ENCODE data around the gene GJA3.

Gene GJA3

DNA sequence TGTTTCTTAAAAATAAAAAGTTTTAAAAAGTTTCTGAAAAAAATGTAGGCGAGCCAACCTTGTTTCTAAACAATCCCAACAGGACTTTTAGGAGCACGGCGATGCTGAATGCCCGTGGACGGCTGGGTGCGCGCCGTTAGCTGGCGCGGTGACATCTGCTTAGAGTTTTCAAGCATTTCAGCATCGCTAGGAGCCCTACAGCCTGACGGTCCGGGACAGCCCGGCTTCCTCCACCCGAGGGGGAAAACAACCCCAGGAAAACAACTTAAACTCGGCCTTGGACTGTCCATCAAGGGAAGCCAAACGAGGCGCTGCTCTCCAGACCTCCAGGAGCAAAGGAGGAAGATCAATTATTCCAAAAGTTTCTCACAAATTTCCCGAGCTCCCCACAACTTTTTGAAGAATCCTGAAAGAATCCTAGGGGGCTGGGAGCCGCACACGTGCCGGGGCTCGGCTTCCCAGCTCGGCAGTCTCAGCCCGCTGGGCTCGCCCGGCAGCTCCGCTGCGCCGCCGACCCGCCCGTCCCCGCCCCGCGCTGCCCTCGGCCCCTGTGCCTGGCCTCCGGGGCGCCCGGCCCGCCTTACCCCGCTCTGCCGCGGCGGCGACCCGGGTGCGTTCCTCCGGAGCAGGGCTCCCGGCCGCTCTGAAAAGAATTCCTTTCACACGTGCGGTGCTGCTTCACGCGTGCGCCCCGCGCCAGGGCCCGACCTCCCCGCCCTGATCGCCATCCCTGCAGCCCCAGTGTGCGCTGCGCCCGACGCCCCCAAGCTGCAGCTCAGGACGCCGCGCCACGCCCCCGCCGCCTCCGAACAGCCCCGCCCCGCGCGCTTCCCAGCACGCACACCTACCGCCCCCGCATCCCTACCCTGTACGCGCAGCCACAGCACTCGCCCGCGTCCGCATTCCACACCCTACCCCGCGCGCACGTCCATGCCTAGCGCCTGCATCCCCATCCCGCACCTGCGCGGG is at the start of gene GJA3:
GJA3 (minus strand) TSS at position 747 of the 969 bp plus-strand sequence. CDS start 17,764 bp downstream, outside the sequence.
- peak in 1 of 4 experiments; percentile 24 for DNase-seq

DNA sequence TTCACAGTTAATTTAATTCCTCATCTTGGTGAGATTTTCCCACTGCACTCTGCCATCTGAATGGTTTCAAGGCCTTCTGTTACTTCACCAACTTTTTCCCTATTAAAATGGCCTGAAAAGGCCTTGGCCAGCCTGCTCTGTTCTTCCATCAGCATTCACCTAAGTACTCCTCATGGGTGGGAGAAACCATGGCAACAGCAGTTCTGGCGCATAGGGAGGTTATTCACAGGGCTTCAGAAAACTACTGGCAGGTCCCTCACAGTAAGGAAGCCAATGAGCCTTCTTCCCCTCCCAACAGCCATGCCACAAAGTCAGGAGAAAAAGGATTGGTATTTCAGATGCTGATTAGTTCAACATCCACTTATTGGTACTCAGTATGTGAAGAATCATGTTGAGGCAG is 49.1 kb upstream of the GJA3 start:
- no peak for DNase-seq

DNA sequence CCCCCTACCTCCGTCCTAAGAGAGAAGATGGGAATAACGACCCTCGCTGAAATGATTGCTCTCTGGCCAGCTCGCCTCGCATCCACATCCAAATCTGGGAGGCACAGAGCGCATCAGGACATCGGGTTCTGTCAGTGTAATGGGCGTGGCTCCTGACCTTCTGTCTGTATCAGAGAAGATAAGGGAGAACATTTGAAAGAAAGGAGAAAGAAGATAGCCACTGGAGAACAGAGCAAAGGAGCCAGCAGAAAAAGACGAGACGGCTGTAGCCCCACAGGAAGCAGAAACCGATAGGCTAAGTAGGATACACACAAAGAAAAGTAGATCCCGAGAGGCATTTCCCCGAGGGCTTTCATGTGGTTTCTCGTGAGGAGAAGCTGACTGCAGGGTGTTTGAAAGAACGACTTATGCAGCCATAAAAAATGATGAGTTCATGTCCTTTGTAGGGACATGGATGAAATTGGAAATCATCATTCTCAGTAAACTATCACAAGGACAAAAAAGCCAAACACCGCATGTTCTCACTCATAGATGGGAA is 45.9 kb upstream of the GJA3 start:
- DNase-seq, result no peak

DNA sequence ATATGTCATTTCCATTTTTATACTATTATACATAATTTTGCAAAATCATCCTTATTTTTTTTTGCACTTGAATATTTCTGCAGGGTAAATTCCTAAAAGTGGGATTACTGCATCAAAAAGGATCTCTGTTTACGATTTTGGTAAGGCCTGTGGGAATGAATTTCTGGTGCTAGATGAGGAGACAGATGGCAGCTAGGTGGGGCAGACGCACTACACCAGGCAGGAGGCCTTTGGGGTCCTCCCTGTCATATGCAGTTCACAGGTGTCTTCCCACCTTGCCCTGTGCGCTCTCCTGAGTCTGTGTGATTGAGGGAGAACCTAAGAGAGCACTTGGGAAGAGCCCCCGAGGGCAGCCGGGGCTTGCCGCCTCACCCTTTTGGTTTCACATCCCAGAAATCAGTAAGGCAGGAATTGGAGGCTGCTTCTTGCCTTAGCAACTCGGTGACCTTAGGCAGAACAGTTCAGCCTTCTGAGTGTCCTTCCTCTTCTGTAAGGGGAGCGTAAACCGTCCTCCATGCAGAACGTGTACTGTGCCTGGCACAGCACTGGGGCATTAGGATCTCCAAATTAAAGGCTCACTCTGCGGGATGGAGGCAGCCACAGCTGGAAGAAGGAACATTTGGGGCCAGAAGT is 45.3 kb upstream of the GJA3 start:
- no peak for DNase-seq

DNA sequence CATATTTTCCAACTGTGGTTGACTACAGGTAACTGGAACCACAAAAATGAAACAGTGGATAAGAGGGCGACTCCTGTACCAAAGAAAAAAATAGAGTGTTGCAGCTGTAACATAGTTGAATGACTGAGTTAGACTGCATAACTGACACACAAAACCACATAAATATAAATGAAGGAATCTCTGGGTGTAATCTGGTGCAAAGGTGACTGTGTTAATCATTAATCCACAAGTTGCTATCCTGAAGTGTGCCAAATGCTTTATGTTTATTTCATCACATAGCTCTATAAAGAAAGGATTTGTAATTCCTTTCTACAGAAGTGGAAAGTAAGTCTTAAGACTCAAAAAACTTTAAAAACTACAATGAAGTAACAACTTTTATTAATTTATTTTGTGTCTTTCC is 37.9 kb upstream of the GJA3 start:
- no peak for DNase-seq

DNA sequence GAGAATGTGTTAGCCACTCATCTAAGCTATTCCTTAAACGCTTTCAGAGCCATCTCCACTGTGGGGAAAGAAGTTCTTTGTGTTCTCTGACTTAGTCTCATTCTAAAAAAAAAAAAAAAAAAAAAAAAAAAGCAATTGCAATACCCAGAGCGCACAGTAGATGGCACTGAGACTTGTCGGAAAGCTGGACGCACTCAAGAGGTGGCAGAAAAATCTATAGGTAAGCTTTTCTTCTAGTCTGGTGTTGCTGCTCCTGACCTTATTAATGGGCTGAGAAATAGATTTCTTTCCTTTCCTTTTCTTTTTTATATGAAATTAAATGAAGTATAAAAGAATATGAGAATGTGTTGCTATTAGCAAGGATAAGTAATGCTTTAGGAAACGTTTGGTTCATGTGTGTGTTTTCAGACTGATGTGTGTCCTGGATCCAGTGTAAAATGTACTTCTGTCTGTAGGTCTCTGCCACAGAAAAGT is 36.5 kb upstream of the GJA3 start:
- DNase-seq, result no peak

DNA sequence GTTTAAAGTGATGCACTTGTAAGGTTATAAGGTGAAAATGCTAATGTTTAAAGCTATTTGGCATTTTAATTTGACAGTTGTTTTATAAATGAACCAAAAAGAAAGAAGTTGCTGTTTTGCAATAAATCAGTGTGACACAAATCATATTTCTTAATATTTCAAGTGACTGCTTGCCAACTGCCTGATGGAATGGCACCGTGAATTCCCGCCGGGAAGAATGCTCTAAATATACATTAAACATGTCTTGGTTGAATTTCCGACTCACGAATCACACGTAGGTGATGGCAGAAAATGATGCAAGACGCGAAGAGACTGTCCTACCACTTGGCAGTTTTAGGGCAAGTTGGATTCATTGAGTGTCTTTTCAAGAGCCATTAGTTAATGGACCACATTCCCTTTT is 34.9 kb upstream of the GJA3 start:
- no peak for DNase-seq

DNA sequence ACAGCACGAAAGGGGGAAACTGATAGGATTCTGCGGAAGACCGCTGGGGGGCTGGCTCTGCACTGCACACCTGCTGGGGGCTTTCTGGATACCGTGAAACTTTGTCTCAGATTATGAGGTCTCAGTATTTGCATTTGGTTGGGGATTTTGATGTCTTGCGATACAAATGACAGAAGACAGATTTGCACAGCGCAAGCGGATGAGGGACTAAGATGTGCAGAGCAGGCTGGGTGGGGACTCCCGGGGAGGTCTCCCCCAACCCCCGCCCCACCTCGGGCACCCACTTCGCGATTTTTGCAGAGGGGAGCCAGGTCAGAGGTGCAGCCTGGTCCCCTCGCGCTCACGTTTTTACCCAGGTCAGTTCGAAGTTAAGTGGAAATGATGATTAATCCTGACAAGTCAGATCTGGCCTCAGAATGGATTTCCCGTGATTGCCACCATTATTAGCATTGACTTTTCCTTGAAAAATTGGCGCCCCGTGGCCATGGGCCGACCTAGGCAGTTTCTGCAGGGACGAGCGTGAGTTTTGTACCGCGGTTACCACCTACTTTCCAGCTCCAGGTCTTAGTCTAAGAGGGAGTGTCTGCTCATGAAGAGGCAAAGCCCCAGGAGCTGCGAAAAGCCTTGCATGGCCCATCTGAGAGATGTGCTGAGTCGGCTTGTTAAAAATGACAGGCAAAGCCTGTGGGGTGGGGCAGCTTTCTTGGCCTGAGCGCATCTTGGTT is 33.2 kb upstream of the GJA3 start:
- DNase-seq, result no peak

DNA sequence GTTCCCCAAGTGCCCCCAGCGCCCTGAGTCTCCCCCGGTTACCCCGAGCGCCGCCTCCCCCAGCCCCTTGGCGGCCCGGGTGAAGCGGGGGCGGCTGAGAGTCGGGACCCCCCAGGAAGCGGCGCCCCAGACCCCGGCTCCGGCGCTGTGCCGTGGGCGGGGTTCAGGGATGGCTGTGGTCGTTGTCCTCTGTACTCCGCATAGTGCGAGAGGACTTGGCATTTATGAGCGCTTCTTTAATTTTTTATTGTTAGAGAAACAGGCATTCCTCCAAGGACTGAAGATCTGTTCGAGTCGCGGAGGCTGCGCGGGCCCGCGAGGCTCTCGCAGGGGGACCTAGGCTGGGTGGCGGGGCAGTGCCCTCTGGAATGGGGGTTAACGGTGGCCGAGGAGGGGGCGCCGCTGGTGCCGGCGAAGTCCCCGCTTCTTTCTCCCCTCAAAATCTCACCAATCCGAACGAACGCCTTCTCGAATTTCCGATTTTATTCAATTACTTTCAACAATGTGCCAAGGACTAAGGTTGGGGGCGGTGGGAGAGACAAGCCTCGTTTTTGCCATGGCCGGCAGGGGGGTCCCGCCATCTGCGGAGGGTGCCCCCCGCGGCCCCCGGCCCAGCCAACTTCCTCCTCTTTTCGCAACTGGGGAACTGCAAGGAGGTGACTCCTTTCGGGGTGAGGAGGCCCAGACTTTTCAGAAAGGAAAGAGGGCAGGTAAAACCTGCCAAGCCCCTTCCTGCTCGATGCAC is 32.5 kb upstream of the GJA3 start:
- no peak for DNase-seq

DNA sequence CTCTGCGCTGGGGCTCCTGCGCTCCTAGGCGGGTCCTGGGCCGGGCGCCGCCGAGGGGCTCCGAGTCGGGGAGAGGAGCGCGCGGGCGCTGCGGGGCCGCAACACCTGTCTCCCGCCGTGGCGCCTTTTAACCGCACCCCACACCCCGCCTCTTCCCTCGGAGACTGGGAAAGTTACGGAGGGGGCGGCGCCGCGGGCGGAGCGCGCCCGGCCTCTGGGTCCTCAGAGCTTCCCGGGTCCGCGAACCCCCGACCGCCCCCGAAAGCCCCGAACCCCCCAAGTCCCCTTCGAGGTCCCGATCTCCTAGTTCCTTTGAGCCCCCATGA is 31.9 kb upstream of the GJA3 start, which contains the start of gene GJB2:
GJB2 (minus strand) TSS at position 103 of the 326 bp plus-strand sequence. CDS start 3,357 bp downstream, outside the sequence.
- DNase-seq, result no peak

DNA sequence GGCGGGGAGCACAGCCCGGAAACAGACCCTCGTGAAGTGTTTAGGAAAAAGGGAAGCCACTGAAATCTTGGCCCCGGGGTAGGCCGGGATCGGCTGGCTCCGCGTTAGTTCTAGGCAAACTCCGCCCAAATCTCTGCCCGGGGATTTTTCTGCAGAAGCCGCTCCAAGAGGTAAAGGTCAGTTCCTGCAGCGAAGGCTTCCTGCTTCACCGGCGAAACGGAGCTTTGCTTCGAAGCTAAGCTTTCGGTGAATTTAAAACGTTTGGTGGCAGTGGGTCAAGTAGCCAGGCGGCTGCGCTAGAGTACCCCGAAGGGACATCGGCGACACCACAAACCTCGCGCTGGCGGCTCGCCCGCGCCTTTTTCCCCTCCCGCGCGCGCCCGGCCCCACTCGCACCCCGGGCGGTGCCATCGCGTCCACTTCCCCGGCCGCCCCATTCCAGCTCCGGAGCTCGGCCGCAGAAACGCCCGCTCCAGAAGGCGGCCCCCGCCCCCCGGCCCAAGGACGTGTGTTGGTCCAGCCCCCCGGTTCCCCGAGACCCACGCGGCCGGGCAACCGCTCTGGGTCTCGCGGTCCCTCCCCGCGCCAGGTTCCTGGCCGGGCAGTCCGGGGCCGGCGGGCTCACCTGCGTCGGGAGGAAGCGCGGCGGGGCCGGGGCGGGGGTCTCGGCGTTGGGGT is 31.4 kb upstream of the GJA3 start:
- DNase-seq, result no peak

DNA sequence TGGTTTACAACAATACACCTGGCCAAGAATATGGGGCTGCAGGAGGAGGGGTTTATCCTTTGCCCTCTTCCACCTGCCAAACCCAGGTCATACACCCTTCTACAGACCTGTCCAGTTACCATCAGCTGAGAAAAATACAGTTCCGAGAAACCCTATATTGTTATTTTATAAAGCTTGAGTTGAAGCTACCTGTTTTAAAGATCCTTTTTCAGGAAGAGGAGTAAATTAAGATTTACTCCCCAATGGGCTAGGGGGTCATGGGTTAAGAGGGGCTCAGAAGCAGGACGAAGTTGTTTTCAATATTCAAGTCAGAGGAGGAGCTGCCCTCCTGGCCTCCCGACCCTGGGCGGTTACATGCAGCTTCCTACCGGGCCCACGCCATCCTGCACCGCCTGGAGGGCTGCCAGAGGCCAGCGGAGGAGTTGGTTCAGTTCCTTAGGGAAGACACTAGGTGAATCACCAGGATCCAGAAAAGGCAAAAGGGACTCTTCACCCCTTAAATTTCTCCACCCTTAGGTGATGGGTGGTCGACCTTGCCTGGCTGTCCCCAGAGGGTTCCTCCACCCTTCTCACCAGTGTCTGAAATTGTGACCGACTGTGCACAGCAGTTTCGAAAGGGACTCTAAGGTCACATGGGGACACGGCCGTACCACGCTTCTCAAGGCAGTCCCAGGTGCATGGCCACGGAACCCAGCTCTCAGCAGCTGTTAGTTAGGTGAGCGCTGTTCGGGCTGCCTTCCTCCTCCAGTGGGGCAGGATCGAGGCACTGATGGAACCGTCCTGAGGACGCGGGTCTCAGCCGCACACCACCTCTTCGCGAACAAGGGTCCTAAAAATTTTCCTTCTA is 30.7 kb upstream of the GJA3 start:
- no peak for DNase-seq

DNA sequence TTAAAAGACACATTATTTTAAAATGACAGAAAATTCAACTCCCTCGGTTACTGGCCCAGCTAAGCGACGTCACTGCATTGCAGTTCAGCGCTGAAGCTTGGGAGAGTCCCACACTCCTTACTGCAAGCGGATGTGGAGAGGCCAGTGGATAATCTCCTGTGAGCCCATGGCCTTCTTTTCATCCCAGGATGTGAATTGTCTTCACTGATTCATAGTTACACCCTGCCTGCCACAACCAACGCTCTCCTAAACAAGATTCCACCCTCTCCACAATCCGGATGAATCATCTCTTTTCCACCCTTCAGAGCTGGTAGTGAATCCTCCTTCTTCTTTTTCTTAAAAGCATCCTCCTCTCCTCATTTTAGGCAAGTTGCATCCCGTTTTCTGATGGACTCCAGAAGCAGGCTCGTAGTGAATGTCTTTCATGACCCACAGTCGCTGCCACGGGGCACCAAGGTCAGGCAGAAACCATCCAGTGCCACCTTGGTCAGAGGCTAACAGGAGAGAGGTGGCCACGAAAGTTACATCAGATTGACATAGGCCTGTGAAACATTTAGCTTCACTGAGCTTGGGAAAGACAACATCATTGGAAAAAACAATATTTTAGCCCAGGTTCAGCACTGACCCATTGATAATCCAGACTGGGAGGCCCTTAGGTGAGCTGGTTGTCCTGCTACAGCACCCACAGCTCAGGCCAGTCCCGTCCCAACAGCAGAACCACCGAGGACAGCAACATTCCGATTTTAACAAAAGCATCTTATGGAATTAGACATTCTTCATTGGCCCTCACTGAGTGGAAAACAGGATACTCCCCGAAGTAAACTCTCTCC is 29.8 kb upstream of the GJA3 start:
- DNase-seq, result no peak

DNA sequence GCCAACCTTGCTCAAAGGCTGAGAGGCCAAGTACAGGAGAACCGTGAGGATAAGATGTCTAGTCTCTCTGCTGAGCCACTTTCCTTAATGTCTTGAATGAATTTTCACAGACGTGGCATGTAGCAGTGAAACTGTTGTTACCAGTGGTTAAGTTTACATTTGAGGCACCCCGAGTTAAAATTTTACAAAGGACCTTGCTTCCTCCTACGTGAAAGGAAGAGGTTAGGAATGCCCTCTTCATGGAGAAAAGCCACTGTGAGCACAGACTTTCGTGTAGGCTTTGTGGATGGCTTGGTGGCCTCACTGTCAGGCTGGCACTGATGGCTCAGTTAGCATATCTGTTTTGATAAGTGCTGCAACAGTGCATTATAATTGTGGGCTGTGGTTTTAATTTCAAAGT is 29.2 kb upstream of the GJA3 start:
- DNase-seq, result no peak

DNA sequence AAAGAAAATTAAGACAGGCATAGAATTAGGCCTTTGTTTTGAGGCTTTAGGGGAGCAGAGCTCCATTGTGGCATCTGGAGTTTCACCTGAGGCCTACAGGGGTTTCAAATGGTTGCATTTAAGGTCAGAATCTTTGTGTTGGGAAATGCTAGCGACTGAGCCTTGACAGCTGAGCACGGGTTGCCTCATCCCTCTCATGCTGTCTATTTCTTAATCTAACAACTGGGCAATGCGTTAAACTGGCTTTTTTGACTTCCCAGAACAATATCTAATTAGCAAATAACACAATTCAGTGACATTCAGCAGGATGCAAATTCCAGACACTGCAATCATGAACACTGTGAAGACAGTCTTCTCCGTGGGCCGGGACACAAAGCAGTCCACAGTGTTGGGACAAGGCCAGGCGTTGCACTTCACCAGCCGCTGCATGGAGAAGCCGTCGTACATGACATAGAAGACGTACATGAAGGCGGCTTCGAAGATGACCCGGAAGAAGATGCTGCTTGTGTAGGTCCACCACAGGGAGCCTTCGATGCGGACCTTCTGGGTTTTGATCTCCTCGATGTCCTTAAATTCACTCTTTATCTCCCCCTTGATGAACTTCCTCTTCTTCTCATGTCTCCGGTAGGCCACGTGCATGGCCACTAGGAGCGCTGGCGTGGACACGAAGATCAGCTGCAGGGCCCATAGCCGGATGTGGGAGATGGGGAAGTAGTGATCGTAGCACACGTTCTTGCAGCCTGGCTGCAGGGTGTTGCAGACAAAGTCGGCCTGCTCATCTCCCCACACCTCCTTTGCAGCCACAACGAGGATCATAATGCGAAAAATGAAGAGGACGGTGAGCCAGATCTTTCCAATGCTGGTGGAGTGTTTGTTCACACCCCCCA is 28.1 kb upstream of the GJA3 start:
- DNase-seq, result no peak

DNA sequence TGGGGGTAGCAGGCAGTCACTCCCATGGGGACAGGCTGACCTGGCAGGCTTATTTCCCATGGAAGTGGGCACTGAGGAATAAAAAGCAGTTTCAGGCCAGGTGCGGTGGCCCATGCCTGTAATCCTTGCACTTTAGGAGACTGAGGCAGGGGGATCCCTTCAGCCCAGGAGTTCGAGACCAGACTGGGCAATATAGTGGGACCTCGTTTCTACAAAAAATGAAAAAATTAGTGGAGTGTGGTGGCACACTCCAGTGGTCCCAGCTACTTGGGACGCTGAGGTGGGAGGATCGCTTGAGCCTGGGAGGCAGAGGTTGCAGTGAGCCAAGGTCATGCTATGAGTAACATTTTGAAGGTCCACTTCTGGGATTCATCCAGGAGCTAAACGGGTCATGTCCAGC is 25.9 kb upstream of the GJA3 start:
- DNase-seq, result no peak

DNA sequence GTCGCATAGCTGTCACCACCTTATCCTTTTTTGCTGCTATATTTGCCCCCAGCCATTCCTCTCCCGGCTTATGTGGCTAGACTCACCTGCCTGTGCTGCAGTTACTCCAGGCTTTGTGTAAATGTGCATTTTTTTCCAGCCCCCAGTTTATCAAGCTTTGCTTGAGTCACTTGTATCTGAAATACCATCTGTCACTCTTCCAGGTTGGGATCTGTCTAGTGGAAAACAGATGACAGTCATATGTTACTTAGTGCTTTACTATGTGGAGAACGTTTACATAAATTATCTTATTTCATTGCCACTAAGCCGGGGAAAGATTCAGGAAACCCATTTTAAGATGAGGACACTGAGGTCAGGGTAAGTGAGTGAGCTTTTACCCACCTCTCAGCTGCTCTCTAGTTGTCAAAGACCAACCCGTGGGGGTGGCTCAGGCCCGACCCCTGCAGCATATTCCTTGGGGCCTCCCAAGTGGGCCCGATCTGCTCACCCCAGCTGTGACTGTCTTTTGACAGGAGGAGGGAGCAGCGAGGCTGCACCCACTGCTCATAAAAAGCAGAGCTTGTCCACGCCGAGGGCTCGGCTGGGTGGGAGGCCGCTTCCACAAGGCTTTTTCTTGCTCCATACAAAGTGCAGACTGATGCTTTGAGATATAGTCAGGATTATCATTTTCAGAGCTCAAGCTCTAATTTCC is 24.7 kb upstream of the GJA3 start:
- no peak for DNase-seq

DNA sequence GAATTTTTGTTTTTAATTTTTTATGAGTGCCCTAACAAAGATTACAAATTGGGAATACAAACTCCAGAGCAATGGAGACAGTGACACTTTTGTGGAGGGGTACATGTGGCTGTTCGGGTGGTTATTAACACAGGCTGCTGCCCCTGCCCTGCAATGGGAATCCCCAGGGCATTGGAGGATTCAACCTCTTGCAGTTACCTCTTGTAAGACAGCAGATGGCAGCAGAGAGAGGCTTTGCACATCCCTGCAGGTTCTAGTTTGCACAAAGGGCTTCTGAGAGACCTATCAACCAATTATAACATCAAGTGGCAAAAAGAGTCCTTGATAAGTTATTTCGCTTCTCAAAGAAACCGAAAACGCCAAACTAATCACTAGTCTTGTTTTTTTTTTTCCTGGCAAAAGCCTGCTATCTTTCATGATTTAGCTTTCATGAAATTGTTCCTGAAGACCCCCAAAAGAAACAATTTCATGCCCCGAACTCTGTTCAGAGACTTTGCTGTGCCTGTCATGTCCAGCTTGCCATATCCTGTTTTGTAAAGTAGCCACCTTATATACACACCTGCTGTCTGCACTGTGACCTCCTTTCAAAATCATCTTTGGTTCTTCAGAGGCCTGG is 21.5 kb upstream of the GJA3 start:
- peak in 1 of 4 experiments; percentile 17 for DNase-seq
